ENCODE results near the gene LTA4H. TPM values are rescaled to one million over a fixed set of nuclear protein-coding genes. Genes with fewer than 3 reads are reported as not detected.

Gene LTA4H
- total RNA-seq, 4 donors from 2014 or later, result 65.3 to 110 (median 67.6) TPM

DNA sequence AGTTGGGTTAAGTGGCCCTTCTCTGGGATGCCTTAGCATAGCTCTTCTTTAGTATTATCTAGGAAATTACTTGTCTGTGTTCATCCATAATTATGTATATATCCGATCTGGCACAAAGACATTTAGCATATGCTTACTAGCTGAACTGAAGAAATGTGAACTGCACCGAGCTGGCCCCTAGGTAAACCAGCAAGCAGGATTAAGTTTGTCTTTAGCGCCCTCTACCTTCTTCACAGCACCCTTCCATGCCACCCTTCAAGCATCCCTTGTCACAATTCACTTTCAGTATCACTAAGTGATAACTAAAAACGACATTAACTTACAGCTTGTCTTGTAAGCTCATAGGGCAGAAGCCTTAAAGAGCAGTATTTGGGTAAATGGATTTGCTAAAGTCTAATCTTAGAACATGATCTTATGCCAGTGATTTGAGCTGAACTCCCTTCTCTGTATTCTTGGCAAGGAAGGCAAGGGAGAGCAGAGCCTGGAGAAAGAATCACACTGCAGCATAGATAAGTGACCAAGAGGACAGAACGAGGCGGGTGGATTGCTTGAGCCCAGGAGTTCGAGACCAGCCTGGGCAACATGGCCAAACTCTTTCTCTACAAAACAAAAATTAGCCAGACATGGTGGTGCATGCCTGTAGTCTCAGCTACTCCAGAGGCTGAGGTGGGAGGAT, 36.6 kb downstream of the LTA4H start:
- Histone ChIP-seq H3K4me3 (no peak overlapping the region), H3K36me3 (peaks cover 0 to 49% of the 10 kb centered on the region in 2 donors), H3K27ac (no peak overlapping the region), H3K27me3 (no peaks in the 10 kb centered on the region), H3K4me1 (peaks cover 0 to 13% (median 0%) of the 10 kb centered on the region in 3 donors), H3K9me3 (no peaks in the 10 kb centered on the region)
- WGBS, 2 donors (ENCODE audit: low coverage in 1 of 2), result 19 to 24% methylated on average over 6 to 7 of the region's 7 CpGs
- peak; percentile 79 for ATAC-seq
- TF ChIP-seq, protein P1, sequence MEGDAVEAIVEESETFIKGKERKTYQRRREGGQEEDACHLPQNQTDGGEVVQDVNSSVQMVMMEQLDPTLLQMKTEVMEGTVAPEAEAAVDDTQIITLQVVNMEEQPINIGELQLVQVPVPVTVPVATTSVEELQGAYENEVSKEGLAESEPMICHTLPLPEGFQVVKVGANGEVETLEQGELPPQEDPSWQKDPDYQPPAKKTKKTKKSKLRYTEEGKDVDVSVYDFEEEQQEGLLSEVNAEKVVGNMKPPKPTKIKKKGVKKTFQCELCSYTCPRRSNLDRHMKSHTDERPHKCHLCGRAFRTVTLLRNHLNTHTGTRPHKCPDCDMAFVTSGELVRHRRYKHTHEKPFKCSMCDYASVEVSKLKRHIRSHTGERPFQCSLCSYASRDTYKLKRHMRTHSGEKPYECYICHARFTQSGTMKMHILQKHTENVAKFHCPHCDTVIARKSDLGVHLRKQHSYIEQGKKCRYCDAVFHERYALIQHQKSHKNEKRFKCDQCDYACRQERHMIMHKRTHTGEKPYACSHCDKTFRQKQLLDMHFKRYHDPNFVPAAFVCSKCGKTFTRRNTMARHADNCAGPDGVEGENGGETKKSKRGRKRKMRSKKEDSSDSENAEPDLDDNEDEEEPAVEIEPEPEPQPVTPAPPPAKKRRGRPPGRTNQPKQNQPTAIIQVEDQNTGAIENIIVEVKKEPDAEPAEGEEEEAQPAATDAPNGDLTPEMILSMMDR (IDR thresholded peaks at IDR 0.05), result peak; percentile 40 to 76 (median 62)
- TF ChIP-seq EP300 (IDR thresholded peaks at IDR 0.05) (no peak), POLR2A (IDR thresholded peaks at IDR 0.05) (no peak), POLR2AphosphoS5 (IDR thresholded peaks at IDR 0.05) (no peak)

DNA sequence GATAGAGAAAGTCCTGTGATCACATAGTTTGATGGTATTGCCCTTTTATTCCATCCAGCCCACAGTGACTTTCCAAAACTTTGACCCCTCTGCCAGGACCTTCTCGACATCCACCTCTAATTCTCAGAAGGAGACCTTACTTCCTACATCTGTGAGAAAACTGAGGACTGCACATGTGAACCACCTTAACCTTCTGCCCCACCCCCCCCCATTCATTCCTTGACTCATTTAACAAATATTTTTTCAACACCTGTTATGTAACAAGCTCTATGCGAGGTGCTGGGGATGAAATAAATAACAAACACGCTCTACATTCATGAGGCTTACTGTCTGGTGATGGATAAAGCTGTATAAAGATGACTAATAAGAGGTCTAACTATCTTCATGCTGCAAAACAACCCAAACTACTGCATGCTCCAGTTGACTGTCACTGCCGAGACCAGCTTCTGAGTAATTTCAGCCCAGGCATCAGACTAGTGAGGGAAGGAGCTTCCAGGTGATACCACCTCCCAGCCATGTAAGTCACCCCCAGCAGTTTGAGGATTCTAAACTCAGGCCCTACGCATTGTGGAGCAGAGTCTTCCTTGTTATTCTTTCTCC, 37.4 kb downstream of the LTA4H start:
- H3K36me3 ChIP-seq, result peaks cover 0 to 42% of the 10 kb centered on the region in 2 donors
- no peak overlapping the region for H3K4me3 ChIP-seq
- ATAC-seq, result no peak
- no peak for TF ChIP-seq POLR2A (IDR thresholded peaks at IDR 0.05)
- TF ChIP-seq, protein P1 (IDR thresholded peaks at IDR 0.05), result no peak
- TF ChIP-seq EP300 (IDR thresholded peaks at IDR 0.05), result no peak
- no peak for TF ChIP-seq POLR2AphosphoS5 (IDR thresholded peaks at IDR 0.05)
- no peaks in the 10 kb centered on the region for H3K9me3 ChIP-seq
- H3K27ac ChIP-seq, result no peak overlapping the region
- no peaks in the 10 kb centered on the region for H3K27me3 ChIP-seq
- 67 to 83% methylated on average over 5 of the region's 5 CpGs for WGBS, 2 donors (ENCODE audit: low coverage in 1 of 2)
- H3K4me1 ChIP-seq, result peaks cover 0 to 13% (median 0%) of the 10 kb centered on the region in 3 donors

DNA sequence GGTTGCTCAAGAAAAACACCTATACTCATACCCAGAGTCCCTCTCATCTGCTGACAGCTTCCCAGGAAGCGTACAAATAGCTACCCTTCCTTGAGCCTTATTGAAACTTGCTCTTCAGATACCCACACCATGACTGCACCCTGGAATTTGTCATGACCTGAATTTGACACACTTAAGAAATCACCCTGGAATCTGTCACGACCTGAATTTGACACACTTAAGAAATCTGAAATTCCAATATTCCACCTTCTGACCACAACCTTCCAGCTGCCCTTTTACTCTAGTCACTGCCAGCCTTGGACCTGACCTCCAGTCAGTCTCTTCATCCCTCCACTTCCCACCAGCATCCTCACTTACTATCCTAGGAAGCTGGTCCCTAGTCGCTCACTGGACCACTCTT, 38.1 kb downstream of the LTA4H start:
- Histone ChIP-seq H3K27me3 (no peaks in the 10 kb centered on the region), H3K4me3 (no peak overlapping the region), H3K27ac (no peak overlapping the region), H3K9me3 (no peaks in the 10 kb centered on the region), H3K36me3 (peaks cover 0 to 35% of the 10 kb centered on the region in 2 donors), H3K4me1 (peaks cover 0 to 13% (median 0%) of the 10 kb centered on the region in 3 donors)
- ATAC-seq, result no peak
- 83 to 94% methylated on average over 3 of the region's 3 CpGs for WGBS, 2 donors (ENCODE audit: low coverage in 1 of 2)
- TF ChIP-seq, protein P1 (IDR thresholded peaks at IDR 0.05), result no peak
- TF ChIP-seq POLR2AphosphoS5 (IDR thresholded peaks at IDR 0.05) (no peak), EP300 (IDR thresholded peaks at IDR 0.05) (no peak), POLR2A (IDR thresholded peaks at IDR 0.05) (no peak)

DNA sequence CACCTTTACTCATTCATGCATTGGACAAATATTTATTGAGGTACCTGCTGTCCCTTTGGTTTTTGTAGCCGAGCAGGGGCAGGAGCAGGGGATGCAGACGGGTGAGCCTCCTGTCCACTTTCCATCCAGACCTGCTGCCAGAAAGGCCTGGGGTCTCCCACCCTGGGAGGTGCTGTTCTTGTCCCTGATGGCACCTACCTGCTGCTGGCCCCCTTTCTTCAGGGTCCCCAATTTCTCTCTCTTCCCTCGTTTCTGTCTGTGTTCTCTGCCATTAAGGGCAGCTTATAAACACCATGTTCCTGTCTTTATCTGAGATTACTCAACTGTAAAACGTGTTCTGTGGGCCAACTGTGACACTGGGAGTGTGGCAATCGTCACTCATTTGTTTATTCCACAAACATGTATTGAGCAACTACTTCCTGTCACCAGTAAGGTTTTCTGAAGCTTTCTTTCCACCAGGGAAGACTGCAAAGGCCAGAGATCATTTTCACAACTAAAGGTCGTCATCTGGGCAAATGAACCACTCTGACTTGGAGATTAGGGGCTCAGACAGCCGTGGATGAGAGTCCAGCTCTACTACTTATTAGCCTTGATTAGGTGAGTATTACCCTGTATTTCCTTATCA, 39.2 kb downstream of the LTA4H start, which contains the start of gene HAL:
Gene HAL, minus strand, starts transcription at position 311 of the 625 bp plus-strand sequence. CDS start 434 bp downstream, outside the sequence.
- Histone ChIP-seq H3K27ac (no peak within 1 kb of the TSS), H3K9me3 (no peaks in the 10 kb centered on the region), H3K27me3 (no peaks in the 10 kb centered on the region), H3K36me3 (peaks cover 0 to 25% of the 10 kb centered on the region in 2 donors), H3K4me3 (no peak within 1 kb of the TSS), H3K4me1 (peaks cover 0 to 13% (median 0%) of the 10 kb centered on the region in 3 donors)
- 65 to 92% methylated on average over 2 to 4 of the region's 7 CpGs for WGBS, 2 donors (ENCODE audit: low coverage in 1 of 2)
- peak; percentile 20 for ATAC-seq
- TF ChIP-seq, protein P1 (IDR thresholded peaks at IDR 0.05), result no peak
- TF ChIP-seq EP300 (IDR thresholded peaks at IDR 0.05) (no peak), POLR2A (IDR thresholded peaks at IDR 0.05) (no peak), POLR2AphosphoS5 (IDR thresholded peaks at IDR 0.05) (no peak)

Measured in gastroesophageal sphincter (tissue), 4 donors.